ENCODE data around the gene SKIC8. TPM values are rescaled to one million over a fixed set of nuclear protein-coding genes. Genes with fewer than 3 reads are reported as not detected.

SKIC8 gene
- total and polyA plus RNA-seq, 2 of the 13 experiments (the other 11 are each of a cell fraction or from before 2014, with no cell fraction given): 69.5 to 70.6 TPM

GRCh38 chr15:78299101-78299930, at the start of gene SKIC8 (continued):
- TF ChIP-seq PHF8 (CRISPR knock-in tag; IDR thresholded peaks at IDR 0.05) (peak; percentile 98), ZNF569 (CRISPR knock-in tag; IDR thresholded peaks at IDR 0.05; ENCODE audit: borderline replicate concordance) (no peak), ISL2 (CRISPR knock-in tag; IDR thresholded peaks at IDR 0.05) (0 out of 2 replicates have a peak, but pooled peaks have one; percentile 37), ZNF557 (CRISPR knock-in tag; IDR thresholded peaks at IDR 0.05) (no peak), ZNF841 (CRISPR knock-in tag; IDR thresholded peaks at IDR 0.05; ENCODE audit: borderline replicate concordance) (no peak), ERF (CRISPR knock-in tag; IDR thresholded peaks at IDR 0.05) (peak; percentile 54; the same call in 1 of the 2 replicates), ZNF543 (CRISPR knock-in tag; IDR thresholded peaks at IDR 0.05) (no peak), ZNF792 (CRISPR knock-in tag; IDR thresholded peaks at IDR 0.05) (peak; percentile 72; the same call in 1 of the 2 replicates), HNRNPLL (IDR thresholded peaks at IDR 0.05; ENCODE audit: low read depth, low read length, poor library complexity, severe bottlenecking) (peak; percentile 83), KAT8 (CRISPR knock-in tag; IDR thresholded peaks at IDR 0.05) (peak; percentile 98), RBAK (CRISPR knock-in tag; IDR thresholded peaks at IDR 0.05) (no peak), ATM (IDR thresholded peaks at IDR 0.05; ENCODE audit: borderline replicate concordance) (no peak), ZBTB49 (CRISPR knock-in tag; IDR thresholded peaks at IDR 0.05; ENCODE audit: borderline replicate concordance) (no peak), ATF4 (CRISPR knock-in tag; IDR thresholded peaks at IDR 0.05) (no peak), IKZF4 (CRISPR knock-in tag; IDR thresholded peaks at IDR 0.05; ENCODE audit: borderline replicate concordance, low read depth, not compliant biosample characterization) (no peak), FOXP1 (IDR thresholded peaks at IDR 0.05) (no peak), FOXP1 (CRISPR knock-in tag; IDR thresholded peaks at IDR 0.05) (no peak), TBL1XR1 (IDR thresholded peaks at IDR 0.05; ENCODE audit: borderline replicate concordance, low read length, partially characterized antibody) (no peak), ZNF740 (CRISPR knock-in tag; IDR thresholded peaks at IDR 0.05) (no peak; the same call in 1 of the 2 replicates), PTBP1 (IDR thresholded peaks at IDR 0.05; ENCODE audit: low read depth, low read length, poor library complexity, severe bottlenecking) (no peak), RORA (CRISPR knock-in tag; IDR thresholded peaks at IDR 0.05) (no peak), ZNF747 (CRISPR knock-in tag; IDR thresholded peaks at IDR 0.05; ENCODE audit: borderline replicate concordance) (peak; percentile 62; the same call in 1 of the 2 replicates), EHMT2 (IDR thresholded peaks at IDR 0.05; ENCODE audit: borderline replicate concordance, low read depth, low read length) (no peak), REXO4 (CRISPR knock-in tag; IDR thresholded peaks at IDR 0.05; ENCODE audit: borderline replicate concordance) (no peak), CENPX (CRISPR knock-in tag; IDR thresholded peaks at IDR 0.05) (no peak), RAD51 (IDR thresholded peaks at IDR 0.05; ENCODE audit: borderline replicate concordance) (no peak), SRSF1 (optimal IDR thresholded peaks at IDR 0.05; ENCODE audit: low read depth, low read length) (peak; percentile 57), ZNF12 (CRISPR knock-in tag; IDR thresholded peaks at IDR 0.05) (peak; percentile 35; the same call in 1 of the 2 replicates), SP4 (CRISPR knock-in tag; IDR thresholded peaks at IDR 0.05) (peak; percentile 98)
